GM19438 (cell line): ENCODE results near the gene WDR74.
"Not testable (repeated sequence)": the region's sequence is repeated elsewhere in the genome, so short reads cannot be mapped to it uniquely, and the experiment has no call there.

Source experiments
- ATAC-seq: cut with Tn5 transposase; IDR thresholded peaks from one replicate; pipeline ENCODE4 v1.9.1; 2021; ENCODE audit warnings: low read depth; ENCODE audit not compliant: unreplicated experiment

The WDR74 gene

GRCh38 chr11:62839050-62839945 is at the start of gene WDR74:
WDR74 (minus strand) TSS chr11:62839590; CDS start chr11:62839570, 20 bp downstream.
- peak; percentile 47 for ATAC-seq

DNA sequence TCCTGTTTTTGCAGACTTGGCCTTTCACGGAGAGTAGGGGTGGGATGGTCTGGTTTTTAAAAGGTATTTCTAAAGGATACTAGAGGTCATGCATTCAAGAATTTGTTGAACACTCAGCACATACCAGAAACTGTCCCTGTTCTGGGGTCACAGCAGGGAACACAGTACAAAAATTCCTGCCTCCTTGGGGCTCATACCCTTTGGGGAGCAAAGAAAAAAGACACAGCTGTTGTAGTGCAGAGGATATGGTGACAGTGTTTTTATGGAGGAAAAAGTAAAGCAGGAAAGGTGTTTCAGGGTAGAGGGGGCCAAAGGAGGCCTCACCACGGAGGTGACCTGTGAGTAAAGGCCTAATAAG is 49.7 kb upstream of the WDR74 start:
- ATAC-seq = no peak

DNA sequence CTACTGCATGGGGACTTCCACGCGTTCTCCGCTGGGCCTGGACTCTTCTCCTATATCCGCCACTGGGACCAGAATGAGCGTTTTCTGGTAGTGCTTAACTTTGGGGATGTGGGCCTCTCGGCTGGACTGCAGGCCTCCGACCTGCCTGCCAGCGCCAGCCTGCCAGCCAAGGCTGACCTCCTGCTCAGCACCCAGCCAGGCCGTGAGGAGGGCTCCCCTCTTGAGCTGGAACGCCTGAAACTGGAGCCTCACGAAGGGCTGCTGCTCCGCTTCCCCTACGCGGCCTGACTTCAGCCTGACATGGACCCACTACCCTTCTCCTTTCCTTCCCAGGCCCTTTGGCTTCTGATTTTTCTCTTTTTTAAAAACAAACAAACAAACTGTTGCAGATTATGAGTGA is 49.0 kb upstream of the WDR74 start:
- no peak for ATAC-seq

- ATAC-seq = no peak
Observed at GRCh38 chr11:62885137-62885750, 45.9 kb upstream of the WDR74 start.

DNA sequence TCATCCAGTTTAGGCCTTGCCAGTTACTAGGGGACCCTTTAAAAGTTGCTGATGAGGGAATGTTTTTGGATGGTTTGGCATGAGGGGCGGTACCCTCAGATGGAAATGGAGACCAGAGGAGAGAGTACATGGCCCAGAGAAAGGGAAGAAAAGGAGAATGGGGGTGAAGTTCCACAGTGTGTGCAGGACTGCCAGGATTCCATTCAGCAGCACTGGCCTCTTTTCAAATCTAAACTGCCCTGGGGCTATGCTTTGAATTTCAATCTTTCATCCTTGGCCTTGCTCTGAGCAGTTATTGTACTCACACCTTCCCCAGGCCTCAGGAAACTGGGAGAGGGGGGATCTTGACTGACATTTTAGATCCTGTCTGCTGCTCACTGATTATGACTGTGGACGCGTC is 44.3 kb upstream of the WDR74 start:
- no peak for ATAC-seq

- ATAC-seq = no peak
Observed at GRCh38 chr11:62882788-62883501, 43.6 kb upstream of the WDR74 start.

GRCh38 chr11:62882431-62882749 is 43.0 kb upstream of the WDR74 start:
- no peak for ATAC-seq

DNA sequence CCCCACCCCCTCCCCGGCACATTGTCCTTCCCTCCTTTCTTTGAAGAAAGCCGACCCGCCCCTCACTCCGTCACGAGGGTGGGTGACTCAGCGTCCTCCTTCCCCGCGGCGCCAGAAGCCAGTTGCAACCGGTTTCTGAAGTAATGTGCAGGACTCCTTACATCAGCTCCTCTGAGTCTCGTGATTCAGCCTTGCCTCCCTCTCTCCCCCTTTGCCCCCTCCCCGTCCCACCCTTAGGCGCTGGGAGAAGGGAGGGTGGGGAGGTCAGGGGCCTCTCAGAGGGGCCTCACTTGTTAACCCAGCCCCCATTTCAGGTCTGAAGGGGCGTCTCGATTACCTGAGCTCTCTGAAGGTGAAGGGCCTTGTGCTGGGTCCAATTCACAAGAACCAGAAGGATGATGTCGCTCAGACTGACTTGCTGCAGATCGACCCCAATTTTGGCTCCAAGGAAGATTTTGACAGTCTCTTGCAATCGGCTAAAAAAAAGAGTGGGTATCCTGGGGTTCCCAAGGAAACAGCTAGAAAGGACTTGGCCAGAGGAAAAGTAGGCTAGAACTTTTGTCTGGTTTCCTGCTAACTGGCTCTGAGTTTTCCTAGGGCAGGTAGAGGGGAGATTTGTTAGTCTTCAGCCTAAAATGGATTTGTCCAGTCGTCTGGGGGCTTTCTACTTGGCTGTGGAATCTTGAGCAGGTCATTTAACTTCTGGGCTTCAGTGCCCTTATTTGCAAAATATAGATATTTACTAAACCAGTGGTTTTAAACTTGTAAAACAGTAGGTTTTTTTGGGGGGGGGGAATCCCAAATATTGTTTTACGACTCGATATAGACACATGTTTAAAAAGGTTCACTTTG is 42.4 kb upstream of the WDR74 start:
- ATAC-seq = peak; percentile 34

GRCh38 chr11:62880803-62881578 is 41.6 kb upstream of the WDR74 start, which contains the start of gene SLC3A2:
SLC3A2 (plus strand) TSS chr11:62880896; CDS start chr11:62881024, 128 bp downstream.
- peak; percentile 79 for ATAC-seq

GRCh38 chr11:62880231-62880802 is 40.9 kb upstream of the WDR74 start:
- peak; percentile 21 for ATAC-seq

DNA sequence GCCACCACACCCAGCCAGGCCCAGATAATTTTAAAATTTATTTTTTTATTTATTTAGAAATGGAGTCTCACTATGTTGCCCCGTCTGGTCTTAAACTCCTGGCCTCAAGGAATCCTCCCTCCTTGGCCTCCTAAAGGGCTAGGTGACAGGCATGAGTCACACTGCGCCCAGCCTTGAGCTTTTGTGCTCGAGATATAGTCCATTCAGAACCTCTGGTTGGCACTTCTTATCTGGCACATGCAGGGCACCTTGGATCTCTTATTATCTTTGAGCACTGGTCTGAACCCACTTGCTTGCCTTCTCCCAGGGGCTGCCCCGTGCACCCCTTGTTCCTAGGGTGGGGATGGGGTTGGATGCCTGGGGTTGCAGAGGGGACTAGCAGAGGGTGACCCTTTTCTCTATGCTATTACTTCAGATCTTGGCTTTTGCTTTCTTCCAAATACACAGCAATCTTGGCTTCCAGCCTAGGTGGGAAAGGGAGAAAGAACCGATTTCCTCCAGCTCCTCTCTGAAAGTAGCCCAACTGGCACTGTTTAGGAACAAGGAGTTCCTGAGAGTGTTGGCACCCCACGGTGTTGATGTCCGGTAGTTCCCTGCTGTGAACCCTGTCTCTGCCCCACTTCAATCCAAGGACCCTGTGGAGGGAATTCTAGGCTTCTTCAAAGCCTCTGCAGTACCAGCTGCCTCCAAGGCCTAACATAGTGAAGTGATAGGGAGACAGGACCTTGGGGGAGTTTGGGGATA is 40.0 kb upstream of the WDR74 start:
- no peak for ATAC-seq

DNA sequence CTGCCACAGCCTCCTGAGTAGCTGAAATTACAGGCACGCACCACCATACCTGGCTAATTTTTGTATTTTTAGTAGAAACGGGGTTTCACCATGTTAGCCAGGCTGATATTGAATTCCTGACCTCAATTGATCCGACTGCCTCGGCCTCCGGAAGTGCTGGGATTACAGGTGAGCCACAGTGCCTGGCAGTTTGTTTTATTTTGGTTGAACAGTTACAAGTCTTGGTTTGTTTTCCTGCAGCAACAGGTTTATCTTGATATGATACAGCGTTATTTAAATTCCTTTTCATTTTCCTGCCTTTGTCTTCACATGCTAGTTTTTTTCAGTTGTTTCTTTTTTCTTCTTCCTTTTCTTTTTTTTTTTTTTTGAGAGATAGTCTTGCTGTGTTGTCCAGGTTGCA is 37.3 kb upstream of the WDR74 start:
- no peak for ATAC-seq

DNA sequence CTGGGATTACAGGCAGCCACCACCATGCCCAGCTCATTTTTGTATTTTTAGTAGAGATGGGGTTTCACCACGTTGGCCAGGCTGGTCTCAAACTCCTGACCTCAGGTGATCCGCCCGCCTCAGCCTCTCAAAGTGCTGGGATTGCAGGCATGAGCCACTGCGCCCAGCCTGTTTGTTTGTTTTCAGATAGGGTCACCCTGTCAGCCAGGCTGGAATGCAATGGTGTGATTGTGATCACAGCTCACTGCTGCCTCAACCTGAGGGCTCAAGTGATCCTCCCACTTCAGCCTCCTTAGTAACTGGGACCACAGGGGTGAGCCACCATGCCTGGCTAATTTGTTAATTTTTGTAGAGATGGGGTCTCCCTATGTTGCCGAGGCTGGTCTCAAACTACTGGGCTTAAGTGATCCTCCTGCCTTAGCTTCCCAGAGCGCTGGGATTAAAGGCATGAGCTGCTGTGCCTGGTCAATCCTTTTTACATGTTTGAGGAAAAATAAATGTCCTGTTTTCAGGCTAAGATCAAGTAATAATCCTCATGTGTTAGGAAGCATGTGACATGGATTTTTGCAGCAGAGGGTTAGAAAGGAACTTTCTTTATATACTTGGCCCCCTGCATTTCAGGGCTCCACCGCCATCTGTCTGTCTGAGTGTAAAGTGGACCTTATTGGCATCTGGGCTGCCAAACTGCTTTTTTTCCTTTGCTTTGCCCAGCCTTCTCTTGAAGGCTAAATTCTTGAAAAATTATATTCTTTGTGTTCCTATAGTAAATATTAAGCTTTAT is 36.5 kb upstream of the WDR74 start:
- no peak for ATAC-seq

DNA sequence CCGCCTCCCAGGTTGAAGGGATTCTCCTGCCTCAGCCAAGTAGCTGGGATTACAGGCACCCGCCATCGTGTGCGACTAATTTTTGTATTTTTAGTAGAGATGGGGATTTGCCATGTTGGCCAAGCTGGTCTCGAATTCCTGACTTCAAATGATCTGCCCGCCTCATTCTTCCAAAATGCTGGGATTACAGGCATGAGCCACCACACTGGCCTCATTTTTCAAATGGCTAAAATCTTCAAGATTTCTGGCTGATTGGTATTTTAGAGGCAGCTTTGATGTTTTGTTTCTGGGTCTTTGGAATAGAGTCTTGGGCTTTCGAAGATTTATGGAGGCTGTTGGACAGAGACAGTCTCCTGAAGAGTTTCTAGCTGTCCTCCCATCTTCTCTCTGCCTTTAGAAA is 35.5 kb upstream of the WDR74 start:
- ATAC-seq = no peak

DNA sequence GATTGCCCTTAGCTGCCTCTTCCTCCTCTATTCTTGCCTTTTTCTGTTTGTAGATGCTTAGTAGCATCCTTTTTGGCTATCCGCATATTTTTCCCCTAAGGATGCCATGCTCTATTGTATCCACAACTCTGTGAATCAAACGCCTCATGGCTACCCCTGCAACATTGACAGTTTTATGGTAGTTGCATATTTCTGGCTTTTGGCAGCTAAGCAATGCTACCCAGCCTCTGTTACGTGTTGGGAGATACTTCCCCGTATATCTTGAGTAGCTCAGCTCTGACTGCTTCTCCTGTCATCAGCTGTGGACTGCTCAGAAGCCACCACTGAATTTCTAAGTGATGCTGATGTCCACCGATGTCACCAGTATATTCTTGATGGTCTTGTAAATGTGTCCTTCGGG is 26.2 kb upstream of the WDR74 start:
- no peak for ATAC-seq

DNA sequence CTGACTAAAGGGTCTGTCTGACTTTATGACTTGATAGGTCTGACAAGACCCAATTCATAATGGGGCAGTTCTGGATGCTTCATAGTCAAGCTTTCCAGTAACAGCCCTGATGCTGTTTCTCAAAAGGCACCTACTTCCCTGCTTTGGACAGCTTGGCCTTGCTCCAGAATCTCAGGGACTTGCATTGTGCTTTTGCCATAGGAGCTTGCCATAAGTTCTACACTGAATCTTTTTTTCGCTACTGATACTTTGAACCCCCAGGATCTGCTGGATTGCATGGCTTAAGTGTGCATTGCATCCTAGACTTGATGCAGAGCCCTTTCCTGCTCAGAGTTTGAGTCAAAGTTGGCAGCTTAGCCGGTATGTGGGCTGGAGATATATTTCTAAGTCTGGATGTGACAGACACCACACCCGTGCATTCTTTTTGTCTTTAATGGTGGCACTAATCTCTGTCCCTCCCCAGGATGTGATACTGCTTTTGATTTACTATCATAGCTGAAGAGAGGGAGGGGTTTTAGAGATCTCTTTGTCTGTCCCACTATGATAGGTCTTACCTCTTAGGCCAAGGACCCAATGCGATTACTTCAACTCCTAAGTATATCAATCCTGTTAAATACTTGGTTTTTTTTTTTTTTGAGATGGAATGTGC is 24.4 kb upstream of the WDR74 start:
- ATAC-seq = no peak

- ATAC-seq = not testable (repeated sequence)
Observed at GRCh38 chr11:62861564-62862192, 22.3 kb upstream of the WDR74 start.
